Renal cortex interstitium (tissue), 11 donors: ENCODE results near the gene TMEM229B. TPM values are rescaled to one million over a fixed set of nuclear protein-coding genes. Genes with fewer than 3 reads are reported as not detected.

ENCODE experiments used
- DNase-seq, 11 donors: peaks; one replicate each; pipeline ENCODE4 v3.0.0-alpha.2; 2013; ENCODE audit warnings: low read depth in 9 of 11, low spot score in 4 of 11; ENCODE audit errors: extremely low read depth in 1 of 11
- polyA plus RNA-seq, 3 donors: library from polyadenylated mRNA; unstranded; fragments of 120-200 nt; gene quantifications; one replicate each; pipeline ENCODE4 v1.2.1, GENCODE V29; 2013; ENCODE audit not compliant: insufficient read length in 3 of 3

Gene TMEM229B
- polyA plus RNA-seq, 3 donors: 1.9 to 2.5 (median 2.2) TPM

- no peak for DNase-seq
These were observed 52.3 kb downstream of the TMEM229B start for GRCh38 chr14:67436006-67436866.

- DNase-seq: no peak
These were observed 52.9 kb downstream of the TMEM229B start for GRCh38 chr14:67435603-67436002.

GRCh38 chr14:67432050-67432564 lies 56.4 kb downstream of the TMEM229B start:
- peak in 1 of 11 donors; percentile 19 for DNase-seq

GRCh38 chr14:67429510-67430205 lies 58.9 kb downstream of the TMEM229B start:
- no peak for DNase-seq

GRCh38 chr14:67428501-67429031 lies 60.0 kb downstream of the TMEM229B start:
- DNase-seq: no peak

- peak; percentile 45 to 79 (median 68) for DNase-seq
These were observed 61.4 kb downstream of the TMEM229B start for GRCh38 chr14:67426983-67427606.

- DNase-seq: no peak
These were observed 62.4 kb downstream of the TMEM229B start for GRCh38 chr14:67426161-67426560.

GRCh38 chr14:67425608-67426007 lies 62.9 kb downstream of the TMEM229B start:
- DNase-seq: no peak

GRCh38 chr14:67424539-67424938 lies 64.0 kb downstream of the TMEM229B start:
- DNase-seq: no peak

GRCh38 chr14:67423424-67423823 lies 65.1 kb downstream of the TMEM229B start:
- no peak for DNase-seq

GRCh38 chr14:67421356-67422224 lies 66.9 kb downstream of the TMEM229B start:
- DNase-seq: no peak

Other genes starting within 250 kb of the TMEM229B start
- 100 to 1,000 TPM; 112 to 137 (median 127) TPM for gene PALS1, start 247.3 kb downstream of the TMEM229B start, polyA plus RNA-seq
- gene ATP6V1D, start 128.9 kb downstream of the TMEM229B start, polyA plus RNA-seq: 100 to 1,000 TPM; 130 to 148 (median 142) TPM
- gene EIF2S1, start 128.4 kb downstream of the TMEM229B start, polyA plus RNA-seq: 100 to 1,000 TPM in 2 of 3 donors, 10 to 100 TPM in 1; 91.8 to 115 (median 114) TPM
- 1 to 10 TPM; 1.5 to 3.0 (median 1.7) TPM for gene PLEK2, start 76.6 kb downstream of the TMEM229B start, polyA plus RNA-seq
- 10 to 100 TPM; 43.9 to 75.3 (median 51.7) TPM for gene PLEKHH1, start 44.6 kb upstream of the TMEM229B start, polyA plus RNA-seq
- 10 to 100 TPM; 38.2 to 42.9 (median 41.4) TPM for gene PIGH, start 111.5 kb upstream of the TMEM229B start, polyA plus RNA-seq
- 10 to 100 TPM in 2 of 3 donors, 1 to 10 TPM in 1; 7.8 to 53.3 (median 19.1) TPM for gene ARG2, start 131.2 kb upstream of the TMEM229B start, polyA plus RNA-seq
- 100 to 1,000 TPM in 2 of 3 donors, 10 to 100 TPM in 1; 95.4 to 120 (median 119) TPM for gene VTI1B, start 185.9 kb upstream of the TMEM229B start, polyA plus RNA-seq
- 100 to 1,000 TPM; 101 to 123 (median 111) TPM for gene RDH11, start 207.0 kb upstream of the TMEM229B start, polyA plus RNA-seq
- gene RDH12, start 213.2 kb upstream of the TMEM229B start, polyA plus RNA-seq: under 1 TPM; 0.32 to 0.86 (median 0.65) TPM